Activated CD4-positive, alpha-beta T cell treated with anti-CD3 and anti-CD28 coated beads, Interleukin-2, amount 10 ng/mL, durations not matched to agents 7 days and 5 days (primary cell): ENCODE measurements around the gene RERE. TPM values are rescaled to one million over a fixed set of nuclear protein-coding genes. Genes with fewer than 3 reads are reported as not detected.

Experiments used
- CTCF ChIA-PET: fragments of 350-600 bp; sonication (Branson Sonifier 250); formaldehyde crosslinking; loops from one replicate; lab custom pipeline; 2021; ENCODE audit warnings: antibody characterized with exemption; lab: Charles Lee
- POLR2A ChIA-PET: fragments of 350-600 bp; sonication (Branson Sonifier 250); formaldehyde crosslinking; loops from one replicate; lab custom pipeline; 2021; ENCODE audit warnings: antibody characterized with exemption; lab: Charles Lee
- DNase-seq: peaks from one replicate; pipeline ENCODE4 v3.0.0-alpha.2; 2020
- H3K27ac Mint-ChIP-seq: one replicate; pipeline ENCODE4 v1.8.0; 2021; ENCODE audit warnings: mild to moderate bottlenecking, moderate library complexity, mixed read lengths
- H3K27me3 Mint-ChIP-seq: one replicate; pipeline ENCODE4 v1.8.0; 2021; ENCODE audit warnings: mixed read lengths
- H3K36me3 Mint-ChIP-seq: one replicate; pipeline ENCODE4 v1.8.0; 2021; ENCODE audit warnings: low read depth, mixed read lengths
- H3K4me1 Mint-ChIP-seq: one replicate; pipeline ENCODE4 v1.8.0; 2021; ENCODE audit warnings: mixed read lengths
- H3K4me3 Mint-ChIP-seq: one replicate; pipeline ENCODE4 v1.8.0; 2021; ENCODE audit warnings: mild to moderate bottlenecking, moderate library complexity, mixed read lengths
- H3K9me3 Mint-ChIP-seq: one replicate; pipeline ENCODE4 v1.8.0; 2021; ENCODE audit warnings: mixed read lengths
- total RNA-seq, 2 experiments: library from RNA; stranded (reverse); gene quantifications; one replicate each; pipeline ENCODE4 v1.2.3, GENCODE V29; 2021

Gene RERE
- total RNA-seq, 2 experiments from 2014 or later, result 68.5 to 68.7 TPM

DNA sequence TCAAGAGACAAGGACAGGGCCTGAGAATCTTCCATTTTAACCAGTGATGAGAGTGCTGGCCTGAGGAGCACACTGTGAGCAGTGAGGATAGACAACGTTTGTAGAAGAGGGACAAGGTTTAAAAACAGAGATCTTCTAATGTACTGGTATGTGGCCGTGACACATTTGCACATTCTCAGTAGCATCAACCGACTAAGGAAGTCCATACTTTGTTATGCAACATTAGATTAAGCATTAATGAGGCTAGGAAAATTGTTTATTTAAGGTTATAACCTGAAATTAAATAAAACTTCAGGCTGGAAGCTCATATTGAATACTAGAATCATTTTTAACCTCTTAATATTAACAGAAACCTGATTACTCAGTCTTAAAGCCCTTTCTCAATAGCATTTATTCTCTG is 400.6 kb downstream of the RERE start:
- ChIA-PET CTCF (interaction anchor here (1.1 kb wide), 1 partner anchor 309 kb away, joined by 3 read pairs; no protein-coding TSS in a partner anchor), POLR2A (no interaction called here)
- no peak overlapping the region for H3K27ac Mint-ChIP-seq
- no peak for DNase-seq
- H3K4me1 Mint-ChIP-seq, result peaks cover 20% of the 10 kb centered on the region
- H3K27me3 Mint-ChIP-seq, result no peaks in the 10 kb centered on the region
- H3K4me3 Mint-ChIP-seq, result no peak overlapping the region
- H3K36me3 Mint-ChIP-seq, result peaks cover 58% of the 10 kb centered on the region
- no peaks in the 10 kb centered on the region for H3K9me3 Mint-ChIP-seq

DNA sequence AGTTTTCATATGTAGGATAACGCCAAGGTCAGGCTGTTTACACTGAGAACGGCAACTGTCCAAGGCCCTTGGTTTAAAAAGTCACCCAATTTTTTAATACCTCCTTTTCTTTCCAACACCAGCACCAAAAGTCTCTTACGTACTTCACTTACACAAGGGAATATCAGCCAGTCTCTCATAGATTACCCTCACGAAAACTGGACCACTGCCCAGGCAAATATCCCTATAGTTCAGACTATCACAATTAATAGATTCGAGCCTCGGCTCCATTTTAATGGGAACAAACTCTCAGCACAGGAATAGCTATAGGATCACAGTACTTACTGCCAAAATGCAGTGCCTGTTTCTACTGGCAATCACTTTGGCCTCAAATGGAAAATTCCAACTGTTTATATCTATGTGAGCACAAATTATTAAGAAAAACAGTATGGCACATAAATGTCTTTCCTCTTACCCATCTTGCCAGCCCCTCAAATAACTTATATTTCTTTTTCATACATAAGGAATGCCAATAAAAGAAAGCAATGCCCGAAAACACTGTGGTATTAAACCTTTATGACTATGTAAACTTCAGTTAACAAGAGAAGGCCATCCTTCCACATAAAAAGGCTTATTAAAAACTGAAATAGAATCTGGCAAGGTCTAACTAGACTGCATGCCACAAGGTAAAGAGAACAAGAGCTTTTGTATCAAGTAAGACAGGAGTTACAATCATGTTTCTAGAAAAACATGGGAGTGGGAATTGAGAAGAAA is 401.7 kb downstream of the RERE start:
- no peaks in the 10 kb centered on the region for H3K27me3 Mint-ChIP-seq
- POLR2A ChIA-PET, result no interaction called here
- H3K27ac Mint-ChIP-seq, result no peak overlapping the region
- peaks cover 62% of the 10 kb centered on the region for H3K36me3 Mint-ChIP-seq
- CTCF ChIA-PET, result no interaction called here
- DNase-seq, result no peak
- H3K4me3 Mint-ChIP-seq, result no peak overlapping the region
- no peaks in the 10 kb centered on the region for H3K9me3 Mint-ChIP-seq
- H3K4me1 Mint-ChIP-seq, result peaks cover 25% of the 10 kb centered on the region

DNA sequence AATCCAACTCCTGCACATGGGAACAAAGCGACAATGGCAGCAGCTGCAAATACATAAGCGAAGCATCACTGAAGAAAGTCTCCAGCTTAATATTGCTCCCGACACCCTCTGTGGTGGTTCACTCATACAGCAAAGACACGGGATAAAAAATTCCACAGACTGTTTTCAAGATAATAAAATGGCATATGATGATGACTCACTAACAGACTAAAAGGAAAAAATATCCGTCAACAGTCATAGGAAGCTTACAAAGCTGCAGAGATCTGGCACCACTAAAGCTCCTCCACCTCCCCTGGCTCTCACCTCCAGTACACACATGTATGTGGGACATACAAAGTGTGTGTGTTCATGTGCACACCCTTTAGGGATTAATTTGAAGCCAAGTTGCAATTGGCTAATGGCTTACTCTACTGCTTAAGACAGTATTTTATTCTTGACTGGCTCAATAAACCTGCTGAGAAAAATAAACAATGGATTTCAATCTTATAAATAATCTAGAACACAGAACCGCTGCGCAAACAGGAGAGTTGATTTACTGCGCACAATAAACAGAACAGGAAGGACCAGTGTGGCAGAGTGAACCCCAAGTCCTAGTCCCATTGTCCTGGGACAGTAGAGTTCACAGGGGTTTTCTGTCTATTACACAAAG is 405.1 kb downstream of the RERE start:
- ChIA-PET CTCF (interaction anchor here (0.5 to 0.6 kb wide), 2 partner anchors 71 to 153 kb away, joined by 3 to 4 read pairs; no protein-coding TSS in a partner anchor), POLR2A (no interaction called here)
- Mint-ChIP-seq H3K27ac (no peak overlapping the region), H3K4me1 (peaks cover 59% of the 10 kb centered on the region), H3K36me3 (peaks cover 68% of the 10 kb centered on the region), H3K27me3 (no peaks in the 10 kb centered on the region), H3K4me3 (no peak overlapping the region), H3K9me3 (no peaks in the 10 kb centered on the region)
- no peak for DNase-seq

DNA sequence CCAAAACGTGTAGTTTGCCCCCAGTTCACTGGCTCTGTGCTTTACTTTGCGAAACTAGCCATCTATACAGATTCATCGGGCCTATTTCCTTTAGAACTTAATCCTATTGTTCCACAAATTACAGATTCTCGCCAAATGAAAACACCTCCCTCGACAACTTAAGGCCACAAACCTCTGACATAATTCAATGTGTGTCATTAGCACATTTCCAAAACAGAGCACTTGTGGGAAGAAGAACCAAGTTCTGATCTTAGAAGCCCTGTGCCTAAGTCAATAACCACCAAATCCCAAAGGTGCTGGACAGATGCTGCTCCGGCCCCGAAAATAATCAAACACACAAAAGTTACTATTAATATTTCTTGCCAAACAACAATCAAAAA is 405.6 kb downstream of the RERE start:
- POLR2A ChIA-PET, result no interaction called here
- Mint-ChIP-seq H3K9me3 (no peaks in the 10 kb centered on the region), H3K27ac (no peak overlapping the region), H3K4me3 (no peak overlapping the region), H3K27me3 (no peaks in the 10 kb centered on the region), H3K36me3 (peaks cover 70% of the 10 kb centered on the region), H3K4me1 (peaks cover 63% of the 10 kb centered on the region)
- CTCF ChIA-PET, result interaction anchor here (0.5 to 0.6 kb wide), 2 partner anchors 71 to 153 kb away, joined by 3 to 4 read pairs; no protein-coding TSS in a partner anchor
- DNase-seq, result no peak

DNA sequence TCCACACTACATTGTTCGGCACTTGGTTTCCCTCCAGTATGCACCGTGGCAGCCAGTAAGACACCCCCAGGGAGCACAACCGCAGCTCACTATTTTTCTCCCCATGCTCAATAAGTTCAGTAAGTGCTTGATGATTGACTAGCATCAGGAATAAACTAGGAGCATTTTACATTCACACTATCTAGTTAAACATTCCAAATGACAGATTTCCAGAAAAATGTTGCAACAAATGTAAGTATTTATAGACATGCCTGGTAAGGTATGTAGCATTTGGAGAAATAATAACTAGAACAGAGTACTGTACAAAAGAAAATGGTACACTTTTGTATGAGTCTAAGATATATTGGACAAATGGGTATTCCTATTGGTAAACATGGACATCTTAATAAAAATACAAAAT is 406.6 kb downstream of the RERE start:
- DNase-seq, result no peak
- Mint-ChIP-seq H3K36me3 (peaks cover 71% of the 10 kb centered on the region), H3K4me3 (no peak overlapping the region), H3K4me1 (peaks cover 62% of the 10 kb centered on the region), H3K9me3 (no peaks in the 10 kb centered on the region), H3K27me3 (no peaks in the 10 kb centered on the region), H3K27ac (no peak overlapping the region)
- ChIA-PET POLR2A (interaction anchor here (0.6 kb wide), 1 partner anchor 148 kb away, joined by 3 read pairs; no protein-coding TSS in a partner anchor), CTCF (interaction anchor here (1.1 to 2.5 kb wide), 3 partner anchors 10 to 187 kb away, joined by 3 to 8 read pairs (median 6); no protein-coding TSS in a partner anchor)

DNA sequence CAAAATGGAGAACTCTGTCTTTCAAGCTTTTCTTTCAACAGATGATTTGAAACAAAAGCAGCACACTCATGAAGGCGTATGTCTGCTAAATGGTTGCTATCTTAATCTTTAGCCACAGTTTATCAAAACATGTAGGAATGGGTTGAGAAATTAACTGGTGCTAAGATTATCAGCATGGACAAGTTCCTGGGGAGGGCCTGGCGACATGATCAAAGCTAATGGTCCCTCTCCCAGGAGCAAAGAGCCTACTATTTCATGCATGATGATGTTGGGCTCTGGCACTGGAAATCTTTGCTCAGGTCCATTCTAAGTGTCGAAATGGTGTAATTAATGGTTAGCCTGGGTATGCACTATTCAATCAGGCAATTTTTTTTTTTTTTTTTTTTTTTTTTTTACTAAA is 407.8 kb downstream of the RERE start:
- Mint-ChIP-seq H3K27me3 (no peaks in the 10 kb centered on the region), H3K27ac (peak overlapping the region; percentile 78), H3K4me3 (no peak overlapping the region), H3K9me3 (no peaks in the 10 kb centered on the region), H3K36me3 (peaks cover 70% of the 10 kb centered on the region), H3K4me1 (peaks cover 65% of the 10 kb centered on the region)
- ChIA-PET POLR2A (no interaction called here), CTCF (interaction anchor here (0.5 to 2.5 kb wide), 7 partner anchors 11 to 1037 kb away, joined by 3 to 8 read pairs (median 4); no protein-coding TSS in a partner anchor)
- DNase-seq, result no peak

DNA sequence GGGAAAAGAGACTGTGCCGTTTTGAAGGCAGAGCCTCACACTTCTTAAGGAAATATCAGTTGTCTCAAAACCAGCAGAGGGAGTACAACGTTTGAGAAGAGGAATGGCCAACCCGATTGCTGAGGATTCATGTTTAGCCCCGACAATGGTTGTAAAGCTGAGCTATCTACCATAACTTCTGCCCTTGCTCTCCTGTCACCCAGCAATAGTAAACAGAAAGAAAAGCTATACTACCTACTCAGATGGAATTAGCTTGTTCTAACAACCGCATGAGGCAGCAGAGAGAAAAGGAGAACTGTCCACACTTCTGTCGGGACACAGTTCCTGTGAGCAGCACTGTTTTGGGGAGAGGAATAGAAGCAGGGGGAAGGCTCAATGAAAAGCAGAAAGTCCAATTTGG is 408.3 kb downstream of the RERE start:
- peaks cover 68% of the 10 kb centered on the region for H3K36me3 Mint-ChIP-seq
- CTCF ChIA-PET, result interaction anchor here (0.5 to 2.5 kb wide), 7 partner anchors 12 to 1038 kb away, joined by 3 to 8 read pairs (median 5); no protein-coding TSS in a partner anchor
- H3K27ac Mint-ChIP-seq, result peak overlapping the region; percentile 78

DNA sequence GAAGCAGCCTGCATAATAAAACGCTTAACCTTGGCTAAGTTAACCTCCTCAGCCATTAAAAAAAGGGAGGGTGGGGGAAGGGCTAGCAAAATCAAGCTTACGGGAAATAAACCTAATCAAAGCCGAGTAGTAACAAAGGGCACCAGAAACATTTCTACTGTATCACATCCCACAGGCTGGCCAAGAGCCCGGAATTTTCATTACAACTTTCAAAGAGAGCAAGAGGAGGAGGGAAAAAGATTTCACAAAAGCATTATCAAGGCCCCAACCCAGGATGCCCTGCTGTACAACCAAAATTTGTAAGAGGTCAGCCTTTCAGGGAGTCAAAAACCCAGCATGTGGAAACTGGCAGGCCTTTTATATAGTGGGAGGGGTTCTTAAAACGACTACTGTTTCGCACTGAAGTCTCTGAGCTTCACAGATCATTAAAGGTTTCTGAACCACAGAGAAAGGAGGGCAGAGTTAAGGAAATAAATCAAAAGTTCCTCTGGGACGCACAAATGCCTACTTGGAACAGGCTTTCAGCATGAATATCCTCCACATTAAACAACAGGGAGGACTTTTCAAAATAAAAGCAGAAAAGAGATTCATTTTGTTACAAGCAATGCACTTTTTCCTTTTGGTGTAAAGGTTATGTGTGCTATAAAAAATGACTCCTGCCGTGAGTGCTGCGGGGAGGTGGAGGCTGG is 409.1 kb downstream of the RERE start:
- Mint-ChIP-seq H3K27ac (peak overlapping the region; percentile 78), H3K36me3 (peaks cover 62% of the 10 kb centered on the region), H3K9me3 (no peaks in the 10 kb centered on the region), H3K4me3 (no peak overlapping the region), H3K27me3 (no peaks in the 10 kb centered on the region), H3K4me1 (peaks cover 68% of the 10 kb centered on the region)
- ChIA-PET POLR2A (interaction anchor here (1.0 kb wide), 1 partner anchor 22 kb away, joined by 3 read pairs; no protein-coding TSS in a partner anchor), CTCF (interaction anchor here (0.7 to 1.6 kb wide), 6 partner anchors 11 to 316 kb away, joined by 3 to 6 read pairs (median 4); no protein-coding TSS in a partner anchor)
- DNase-seq, result no peak

More for the DNA sequence above, 408.3 kb downstream of the RERE start:
- Mint-ChIP-seq H3K9me3 (no peaks in the 10 kb centered on the region), H3K4me3 (peak overlapping the region; percentile 5), H3K27me3 (no peaks in the 10 kb centered on the region), H3K4me1 (peaks cover 68% of the 10 kb centered on the region)
- DNase-seq, result peak; percentile 37
- POLR2A ChIA-PET, result no interaction called here

DNA sequence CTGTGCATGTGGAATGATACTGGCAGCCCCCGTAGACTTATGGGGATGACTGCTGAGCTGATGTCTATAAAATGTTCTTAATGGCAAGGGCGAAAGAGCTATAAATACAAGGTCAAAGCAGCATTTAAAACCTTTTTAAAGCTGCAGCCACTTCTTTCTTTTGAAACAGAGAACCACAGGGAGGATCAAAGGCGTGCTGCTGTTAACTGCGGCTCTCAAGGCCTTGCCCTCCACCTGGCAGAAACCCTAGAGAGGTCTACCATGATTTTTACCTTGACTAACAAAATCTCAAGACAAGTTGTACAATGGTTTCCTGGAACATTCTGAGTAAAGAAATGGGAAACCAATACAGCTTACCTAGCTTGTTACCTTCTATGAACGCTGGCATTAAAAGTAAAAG is 409.8 kb downstream of the RERE start:
- H3K4me1 Mint-ChIP-seq, result peaks cover 66% of the 10 kb centered on the region
- peak overlapping the region; percentile 78 for H3K27ac Mint-ChIP-seq
- H3K9me3 Mint-ChIP-seq, result no peaks in the 10 kb centered on the region
- ChIA-PET CTCF (interaction anchor here (0.7 to 1.5 kb wide), 7 partner anchors 15 to 441 kb away, joined by 3 to 5 read pairs (median 3); no protein-coding TSS in a partner anchor), POLR2A (interaction anchor here (1.0 kb wide), 1 partner anchor 23 kb away, joined by 3 read pairs; no protein-coding TSS in a partner anchor)
- H3K27me3 Mint-ChIP-seq, result no peaks in the 10 kb centered on the region
- H3K36me3 Mint-ChIP-seq, result peaks cover 58% of the 10 kb centered on the region
- DNase-seq, result peak; percentile 49
- no peak overlapping the region for H3K4me3 Mint-ChIP-seq

DNA sequence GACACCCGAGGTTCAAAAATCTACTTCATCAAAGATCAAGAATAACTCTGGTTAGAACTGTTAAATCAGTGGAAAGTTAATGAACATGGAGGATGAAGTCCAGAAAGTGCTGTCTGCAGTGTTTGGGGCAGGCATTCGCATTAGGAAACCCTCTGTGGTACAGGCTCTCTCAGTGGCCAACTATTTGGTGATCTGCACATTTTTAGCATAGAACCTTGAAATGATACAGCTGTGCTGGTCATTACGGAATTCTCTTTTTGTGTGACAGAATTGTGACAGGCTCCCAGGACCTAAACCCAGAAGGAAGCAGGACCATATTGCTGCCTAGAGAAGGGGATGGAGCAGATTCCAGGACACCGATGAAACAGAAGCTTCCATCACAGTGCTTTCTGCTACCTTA is 410.5 kb downstream of the RERE start:
- POLR2A ChIA-PET, result interaction anchor here (1.0 kb wide), 1 partner anchor 24 kb away, joined by 3 read pairs; no protein-coding TSS in a partner anchor
- Mint-ChIP-seq H3K4me3 (no peak overlapping the region), H3K9me3 (no peaks in the 10 kb centered on the region), H3K4me1 (peaks cover 63% of the 10 kb centered on the region), H3K27ac (no peak overlapping the region), H3K27me3 (no peaks in the 10 kb centered on the region), H3K36me3 (peaks cover 58% of the 10 kb centered on the region)
- CTCF ChIA-PET, result interaction anchor here (0.9 to 1.5 kb wide), 5 partner anchors 15 to 442 kb away, joined by 3 to 5 read pairs (median 3); no protein-coding TSS in a partner anchor
- DNase-seq, result no peak

DNA sequence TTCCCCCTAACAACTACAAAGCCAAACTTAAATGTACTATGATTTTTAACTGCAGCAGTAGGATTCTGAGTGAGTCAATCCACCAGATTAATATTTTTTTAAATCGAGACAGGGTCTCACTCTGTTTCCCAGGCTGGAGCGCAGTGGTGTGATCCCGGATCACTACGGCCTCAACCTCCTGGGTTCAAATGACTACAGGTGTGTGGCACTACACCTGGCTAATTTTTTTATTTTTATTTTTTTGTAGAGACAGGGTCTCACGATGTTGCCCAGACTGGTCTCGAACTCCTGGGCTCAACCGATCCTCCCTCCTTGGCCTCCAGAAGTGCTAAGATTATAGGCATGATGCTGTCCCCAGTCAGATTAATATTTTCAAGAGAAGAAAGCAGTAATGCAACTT is 411.4 kb downstream of the RERE start:
- CTCF ChIA-PET, result interaction anchor here (1.5 kb wide), 1 partner anchor 443 kb away, joined by 3 read pairs; no protein-coding TSS in a partner anchor
- no peak overlapping the region for H3K4me3 Mint-ChIP-seq
- peaks cover 59% of the 10 kb centered on the region for H3K4me1 Mint-ChIP-seq

More for the DNA sequence above, 411.4 kb downstream of the RERE start:
- H3K27ac Mint-ChIP-seq, result no peak overlapping the region
- H3K27me3 Mint-ChIP-seq, result no peaks in the 10 kb centered on the region
- DNase-seq, result no peak
- POLR2A ChIA-PET, result no interaction called here
- H3K9me3 Mint-ChIP-seq, result no peaks in the 10 kb centered on the region
- H3K36me3 Mint-ChIP-seq, result peaks cover 57% of the 10 kb centered on the region
